Chondrocyte (in vitro differentiated cells): ENCODE data around the gene TES. TPM values are rescaled to one million over a fixed set of nuclear protein-coding genes. Genes with fewer than 3 reads are reported as not detected.

Experiments
- DNase-seq: peaks from one replicate; pipeline ENCODE4 v3.0.0; 2021; ENCODE audit warnings: mixed read lengths, low spot score
- H3K27ac Mint-ChIP-seq: one replicate; pipeline ENCODE4 v1.8.0; 2021; ENCODE audit warnings: mild to moderate bottlenecking, moderate library complexity, mixed read lengths; ENCODE audit not compliant: unreplicated experiment
- H3K27me3 Mint-ChIP-seq: 2 replicates; pipeline ENCODE4 v1.8.0; 2021; ENCODE audit warnings: low read depth, mixed read lengths
- H3K36me3 Mint-ChIP-seq: 2 replicates; pipeline ENCODE4 v1.8.0; 2021; ENCODE audit warnings: low read depth, mixed read lengths
- H3K4me1 Mint-ChIP-seq: 2 replicates; pipeline ENCODE4 v1.8.0; 2021; ENCODE audit warnings: low read depth, mild to moderate bottlenecking, mixed read lengths
- H3K4me3 Mint-ChIP-seq: one replicate; pipeline ENCODE4 v1.8.0; 2021; ENCODE audit warnings: mild to moderate bottlenecking, moderate library complexity, mixed read lengths; ENCODE audit not compliant: unreplicated experiment
- H3K9me3 Mint-ChIP-seq: 2 replicates; pipeline ENCODE4 v1.8.0; 2021; ENCODE audit warnings: low read depth, mixed read lengths
- total RNA-seq: library from RNA; stranded (reverse); gene quantifications from 3 replicates; pipeline ENCODE4 v1.2.1, GENCODE V29; 2021
- TF ChIP-seq, protein P1 (sequence below): fragments of 200-600 bp; sonication (generic); IDR thresholded peaks from 2 replicates; pipeline ENCODE4 v1.5.0; 2021; ENCODE audit warnings: antibody characterized with exemption, mild to moderate bottlenecking, moderate library complexity

Gene TES
- total RNA-seq, 1 donor from 2014 or later = 261 TPM

DNA sequence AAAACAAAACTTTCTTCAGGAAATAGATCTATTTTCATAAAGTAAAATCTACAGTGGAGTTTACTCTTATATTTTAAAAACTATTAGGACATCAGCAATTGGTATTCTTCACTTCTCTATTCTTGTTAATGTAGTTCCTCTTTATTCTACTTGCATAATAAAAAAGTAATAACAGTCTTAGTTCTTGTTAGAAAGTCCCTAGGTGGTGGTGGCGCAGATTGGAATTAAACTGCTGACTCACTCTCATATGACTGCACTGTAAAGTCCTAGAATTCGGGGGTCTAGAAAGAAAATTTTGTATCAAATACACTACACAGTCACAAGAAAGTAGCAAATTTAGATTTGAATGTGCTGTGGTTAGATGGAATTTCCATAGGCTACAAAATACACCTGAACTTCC is 44.6 kb upstream of the TES start:
- DNase-seq = no peak
- Mint-ChIP-seq H3K4me3 (no peak overlapping the region), H3K36me3 (no peaks in the 10 kb centered on the region), H3K27ac (no peak overlapping the region), H3K4me1 (peaks cover 36% of the 10 kb centered on the region), H3K27me3 (no peaks in the 10 kb centered on the region), H3K9me3 (no peaks in the 10 kb centered on the region)
- TF ChIP-seq, protein P1, sequence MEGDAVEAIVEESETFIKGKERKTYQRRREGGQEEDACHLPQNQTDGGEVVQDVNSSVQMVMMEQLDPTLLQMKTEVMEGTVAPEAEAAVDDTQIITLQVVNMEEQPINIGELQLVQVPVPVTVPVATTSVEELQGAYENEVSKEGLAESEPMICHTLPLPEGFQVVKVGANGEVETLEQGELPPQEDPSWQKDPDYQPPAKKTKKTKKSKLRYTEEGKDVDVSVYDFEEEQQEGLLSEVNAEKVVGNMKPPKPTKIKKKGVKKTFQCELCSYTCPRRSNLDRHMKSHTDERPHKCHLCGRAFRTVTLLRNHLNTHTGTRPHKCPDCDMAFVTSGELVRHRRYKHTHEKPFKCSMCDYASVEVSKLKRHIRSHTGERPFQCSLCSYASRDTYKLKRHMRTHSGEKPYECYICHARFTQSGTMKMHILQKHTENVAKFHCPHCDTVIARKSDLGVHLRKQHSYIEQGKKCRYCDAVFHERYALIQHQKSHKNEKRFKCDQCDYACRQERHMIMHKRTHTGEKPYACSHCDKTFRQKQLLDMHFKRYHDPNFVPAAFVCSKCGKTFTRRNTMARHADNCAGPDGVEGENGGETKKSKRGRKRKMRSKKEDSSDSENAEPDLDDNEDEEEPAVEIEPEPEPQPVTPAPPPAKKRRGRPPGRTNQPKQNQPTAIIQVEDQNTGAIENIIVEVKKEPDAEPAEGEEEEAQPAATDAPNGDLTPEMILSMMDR = no peak

DNA sequence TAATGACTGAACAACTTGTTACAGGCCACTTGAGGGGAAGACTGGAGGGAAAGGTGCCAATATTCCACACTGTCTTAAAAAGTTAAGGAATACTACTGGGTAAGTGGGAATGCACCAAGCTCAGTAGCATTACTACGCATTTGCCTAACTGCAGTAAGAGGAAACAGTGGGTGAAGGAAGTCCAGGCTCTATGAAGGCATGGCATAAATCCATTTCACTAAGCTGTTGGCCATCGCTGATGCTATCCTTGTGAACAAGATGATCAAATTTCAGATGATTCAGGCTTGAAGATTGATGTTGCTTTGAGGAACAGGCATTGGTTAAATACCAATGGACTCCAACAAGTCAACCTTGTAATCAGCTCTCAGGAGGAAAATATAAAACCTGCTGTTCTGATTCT is 44.2 kb upstream of the TES start:
- no peak for DNase-seq
- H3K36me3 Mint-ChIP-seq = no peaks in the 10 kb centered on the region
- peaks cover 36% of the 10 kb centered on the region for H3K4me1 Mint-ChIP-seq
- no peaks in the 10 kb centered on the region for H3K27me3 Mint-ChIP-seq
- no peak overlapping the region for H3K4me3 Mint-ChIP-seq
- no peak overlapping the region for H3K27ac Mint-ChIP-seq
- TF ChIP-seq, protein P1 = no peak
- H3K9me3 Mint-ChIP-seq = no peaks in the 10 kb centered on the region

DNA sequence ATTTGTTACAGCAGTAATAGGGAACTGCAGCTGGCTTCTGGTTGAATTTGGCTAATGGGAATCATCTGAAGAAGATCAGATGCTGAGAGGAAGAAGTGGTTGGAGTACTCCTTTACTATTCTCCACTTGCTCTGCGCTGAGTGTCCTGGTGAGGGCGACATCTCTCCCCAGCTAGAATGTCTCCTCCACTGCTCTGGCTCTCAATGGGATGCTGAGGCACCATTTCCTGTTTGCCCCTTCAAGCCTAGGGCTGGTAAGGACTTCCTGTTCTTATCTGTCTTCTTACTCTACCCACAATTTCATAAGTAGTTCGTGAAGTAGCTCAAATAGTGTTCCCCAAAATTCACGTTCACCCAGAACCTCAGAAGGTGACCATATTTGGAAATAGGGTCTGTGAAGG is 43.2 kb upstream of the TES start:
- H3K9me3 Mint-ChIP-seq = no peaks in the 10 kb centered on the region
- no peak for DNase-seq
- TF ChIP-seq, protein P1 = no peak
- no peak overlapping the region for H3K27ac Mint-ChIP-seq
- peaks cover 29% of the 10 kb centered on the region for H3K4me1 Mint-ChIP-seq
- no peaks in the 10 kb centered on the region for H3K36me3 Mint-ChIP-seq
- H3K4me3 Mint-ChIP-seq = no peak overlapping the region
- no peaks in the 10 kb centered on the region for H3K27me3 Mint-ChIP-seq

DNA sequence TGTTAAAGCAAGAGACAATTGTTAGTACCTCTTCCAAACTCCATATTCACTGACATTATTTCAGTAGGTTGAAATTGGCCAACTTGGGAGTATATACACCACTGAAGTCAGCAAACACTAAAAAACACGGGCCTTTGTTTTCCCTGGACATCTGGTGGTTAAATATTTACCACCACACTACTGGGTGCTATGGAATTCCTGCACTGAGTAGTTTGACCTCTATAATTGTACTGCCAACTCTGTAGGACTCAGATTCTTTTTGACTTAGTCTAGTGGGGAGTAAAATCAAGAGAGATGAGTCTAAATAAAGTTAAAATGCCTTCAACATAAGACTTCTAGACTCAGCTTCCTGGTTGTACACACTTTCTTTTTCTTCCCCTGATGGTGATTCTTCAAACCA is 41.3 kb upstream of the TES start:
- H3K9me3 Mint-ChIP-seq = no peaks in the 10 kb centered on the region
- no peak for DNase-seq
- no peaks in the 10 kb centered on the region for H3K36me3 Mint-ChIP-seq
- no peaks in the 10 kb centered on the region for H3K27me3 Mint-ChIP-seq
- TF ChIP-seq, protein P1 = no peak
- H3K4me3 Mint-ChIP-seq = no peak overlapping the region
- H3K4me1 Mint-ChIP-seq = peaks cover 34% of the 10 kb centered on the region
- H3K27ac Mint-ChIP-seq = peak overlapping the region; percentile 83

DNA sequence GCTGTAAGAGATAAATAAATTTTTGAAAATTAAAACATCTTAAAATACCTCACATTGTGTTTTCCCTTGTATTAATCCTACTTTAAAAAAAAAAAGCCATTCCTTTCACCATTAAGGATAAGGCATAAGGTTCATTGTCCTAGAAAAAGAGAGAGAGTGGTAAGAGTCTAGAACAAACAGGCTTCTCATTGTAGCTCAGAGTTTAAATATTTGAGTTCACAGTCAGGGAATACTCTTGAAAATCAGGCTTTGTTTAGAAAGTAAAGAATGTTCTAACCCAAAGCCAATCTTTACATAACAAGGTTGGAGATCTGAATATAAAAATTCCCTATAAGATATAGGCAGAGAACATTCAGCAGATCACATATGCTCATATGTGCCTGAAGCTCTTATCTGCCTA is 40.2 kb upstream of the TES start:
- Mint-ChIP-seq H3K27me3 (no peaks in the 10 kb centered on the region), H3K27ac (no peak overlapping the region)
- DNase-seq = no peak

More for the DNA sequence above, 40.2 kb upstream of the TES start:
- TF ChIP-seq, protein P1 = no peak
- Mint-ChIP-seq H3K9me3 (peaks cover 4% of the 10 kb centered on the region), H3K36me3 (peaks cover 2% of the 10 kb centered on the region), H3K4me3 (no peak overlapping the region), H3K4me1 (peaks cover 36% of the 10 kb centered on the region)
